ENCODE results near the gene METRNL. TPM values are rescaled to one million over a fixed set of nuclear protein-coding genes. Genes with fewer than 3 reads are reported as not detected.

The METRNL gene
- total RNA-seq, 4 donors from 2014 or later, result 25.0 to 44.4 (median 35.8) TPM

DNA sequence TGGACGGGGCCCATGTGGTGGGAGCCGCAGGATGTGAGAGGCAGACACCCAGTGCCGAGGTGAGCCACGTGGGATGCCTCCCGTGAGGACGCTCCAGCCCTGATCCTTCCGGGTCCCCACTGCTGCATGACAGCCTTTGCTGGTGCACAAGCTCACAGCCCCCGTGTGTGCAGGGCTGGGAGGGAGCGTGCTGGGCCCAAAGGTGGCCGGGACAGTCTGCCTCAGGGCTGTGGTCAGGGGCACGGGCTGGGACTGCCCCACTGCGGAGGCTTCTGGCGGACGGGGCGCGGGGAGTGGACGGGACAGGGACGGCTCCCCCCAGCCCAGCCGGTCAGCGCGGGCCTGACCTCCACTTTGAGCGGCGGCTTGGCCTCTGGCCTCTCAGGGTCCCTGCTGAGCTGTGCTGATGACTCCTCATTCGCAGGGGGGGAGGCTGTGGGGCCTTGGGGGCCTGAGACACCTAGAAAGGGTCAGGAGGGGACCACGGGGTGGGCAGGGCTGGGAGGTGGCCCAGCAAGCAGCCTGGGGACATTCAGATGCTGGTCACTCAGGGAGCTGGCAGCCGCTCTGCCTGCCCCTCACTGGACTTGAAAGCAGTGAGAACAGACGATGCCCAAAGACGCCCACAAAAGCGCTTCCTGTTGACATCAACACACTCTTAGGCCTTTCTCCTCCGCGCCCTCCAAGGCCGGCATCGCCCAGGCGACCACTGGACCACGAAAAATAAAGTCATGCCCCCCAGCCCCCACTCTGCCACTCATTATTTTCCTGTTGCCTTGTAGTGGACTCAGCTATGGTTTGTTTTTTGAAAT is 9.3 kb upstream of the METRNL start:
- Histone ChIP-seq H3K9me3 (no peaks in the 10 kb centered on the region), H3K27me3 (no peaks in the 10 kb centered on the region), H3K4me1 (no peaks in the 10 kb centered on the region), H3K4me3 (no peak overlapping the region), H3K27ac (no peak overlapping the region), H3K36me3 (no peaks in the 10 kb centered on the region)
- DNase-seq, result no peak
- TF ChIP-seq, protein P1, sequence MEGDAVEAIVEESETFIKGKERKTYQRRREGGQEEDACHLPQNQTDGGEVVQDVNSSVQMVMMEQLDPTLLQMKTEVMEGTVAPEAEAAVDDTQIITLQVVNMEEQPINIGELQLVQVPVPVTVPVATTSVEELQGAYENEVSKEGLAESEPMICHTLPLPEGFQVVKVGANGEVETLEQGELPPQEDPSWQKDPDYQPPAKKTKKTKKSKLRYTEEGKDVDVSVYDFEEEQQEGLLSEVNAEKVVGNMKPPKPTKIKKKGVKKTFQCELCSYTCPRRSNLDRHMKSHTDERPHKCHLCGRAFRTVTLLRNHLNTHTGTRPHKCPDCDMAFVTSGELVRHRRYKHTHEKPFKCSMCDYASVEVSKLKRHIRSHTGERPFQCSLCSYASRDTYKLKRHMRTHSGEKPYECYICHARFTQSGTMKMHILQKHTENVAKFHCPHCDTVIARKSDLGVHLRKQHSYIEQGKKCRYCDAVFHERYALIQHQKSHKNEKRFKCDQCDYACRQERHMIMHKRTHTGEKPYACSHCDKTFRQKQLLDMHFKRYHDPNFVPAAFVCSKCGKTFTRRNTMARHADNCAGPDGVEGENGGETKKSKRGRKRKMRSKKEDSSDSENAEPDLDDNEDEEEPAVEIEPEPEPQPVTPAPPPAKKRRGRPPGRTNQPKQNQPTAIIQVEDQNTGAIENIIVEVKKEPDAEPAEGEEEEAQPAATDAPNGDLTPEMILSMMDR (IDR thresholded peaks at IDR 0.05), result no peak
- no peak for TF ChIP-seq POLR2A (IDR thresholded peaks at IDR 0.05)
- intact Hi-C loops (cut with DNase I; ENCODE audit: low total_unique reads), result no loop called here

DNA sequence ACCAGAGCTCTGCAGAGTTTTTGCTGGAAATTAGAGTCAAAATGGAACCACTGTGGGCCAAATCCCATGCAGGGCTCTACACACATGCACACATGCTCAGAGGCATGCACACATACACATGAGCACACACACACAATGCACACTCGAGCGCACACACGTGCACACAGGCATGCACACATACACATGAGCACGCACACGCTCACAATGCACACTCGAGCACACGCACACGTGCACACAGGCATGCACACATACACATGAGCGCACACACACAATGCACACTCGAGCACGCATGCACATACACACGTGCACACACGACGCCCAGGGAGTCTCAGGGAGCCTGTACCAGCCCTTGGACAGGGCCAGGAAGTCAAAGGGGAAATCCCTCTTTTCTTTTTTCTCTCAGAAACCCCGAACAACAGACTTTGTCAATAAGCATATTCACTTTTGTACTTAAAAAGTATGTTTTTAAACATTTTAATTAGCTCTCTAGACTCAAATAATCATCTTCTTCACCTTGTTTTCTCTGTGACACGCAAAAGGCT is 8.5 kb upstream of the METRNL start:
- Histone ChIP-seq H3K27ac (no peak overlapping the region), H3K27me3 (no peaks in the 10 kb centered on the region), H3K4me3 (no peak overlapping the region), H3K36me3 (no peaks in the 10 kb centered on the region), H3K4me1 (no peaks in the 10 kb centered on the region), H3K9me3 (no peaks in the 10 kb centered on the region)
- TF ChIP-seq, protein P1 (IDR thresholded peaks at IDR 0.05), result no peak
- TF ChIP-seq POLR2A (IDR thresholded peaks at IDR 0.05), result no peak
- intact Hi-C loops (cut with DNase I; ENCODE audit: low total_unique reads), result no loop called here
- DNase-seq, result no peak

DNA sequence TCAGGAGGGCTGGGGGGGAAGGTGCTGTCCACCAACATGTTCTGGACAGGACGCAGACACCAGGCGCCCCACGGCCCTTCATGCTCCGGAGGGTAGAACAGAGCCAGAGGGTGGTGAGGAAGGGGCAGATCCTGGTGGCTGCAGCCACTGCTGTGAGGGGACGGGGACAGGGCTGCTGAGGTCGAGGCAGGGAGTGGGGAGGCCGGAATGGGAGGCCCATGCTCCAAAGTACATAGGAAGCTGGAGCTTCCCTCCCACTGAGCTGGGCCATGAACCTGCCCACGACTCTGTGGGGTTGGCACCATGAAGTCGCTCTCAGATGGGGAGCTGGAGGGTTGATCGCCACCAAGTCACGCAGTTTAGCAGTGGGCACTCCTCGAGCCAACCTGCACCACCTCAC is 8.0 kb upstream of the METRNL start:
- no peak overlapping the region for H3K27ac ChIP-seq
- no peak overlapping the region for H3K4me3 ChIP-seq
- H3K4me1 ChIP-seq, result no peaks in the 10 kb centered on the region
- DNase-seq, result no peak
- no peaks in the 10 kb centered on the region for H3K36me3 ChIP-seq
- H3K27me3 ChIP-seq, result no peaks in the 10 kb centered on the region
- no peak for TF ChIP-seq POLR2A (IDR thresholded peaks at IDR 0.05)
- TF ChIP-seq, protein P1 (IDR thresholded peaks at IDR 0.05), result no peak
- intact Hi-C loops (cut with DNase I; ENCODE audit: low total_unique reads), result no loop called here
- no peaks in the 10 kb centered on the region for H3K9me3 ChIP-seq

DNA sequence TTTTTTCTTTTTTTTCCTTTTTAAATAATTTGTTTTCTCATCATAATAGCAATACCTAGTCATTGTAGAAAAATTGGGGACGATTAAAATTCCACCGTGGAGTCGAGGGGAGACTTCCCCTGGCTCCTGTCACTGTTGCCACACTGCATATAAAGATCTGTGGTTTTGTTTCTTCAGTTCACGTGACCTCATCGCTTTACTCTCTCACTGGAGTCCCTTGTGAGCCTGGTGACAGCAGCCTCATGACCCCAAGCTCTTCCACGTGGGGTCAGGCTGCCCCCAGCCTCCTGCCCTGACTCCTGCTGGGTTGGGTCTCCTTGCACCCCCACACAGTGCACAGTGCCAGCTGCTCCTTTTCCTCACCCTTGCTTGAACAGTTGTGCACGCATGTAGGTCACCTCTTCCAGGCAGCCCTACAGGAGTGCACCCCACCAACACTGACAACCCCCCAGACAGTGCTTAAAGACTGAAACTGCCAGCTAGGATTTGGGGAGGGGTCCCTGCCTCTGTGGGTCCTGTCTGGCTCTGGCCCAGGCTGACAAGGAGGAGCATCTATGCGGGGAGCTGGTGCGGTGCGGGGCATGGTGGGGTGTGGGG is 7.3 kb upstream of the METRNL start:
- no peaks in the 10 kb centered on the region for H3K4me1 ChIP-seq
- intact Hi-C loops (cut with DNase I; ENCODE audit: low total_unique reads), result no loop called here
- H3K9me3 ChIP-seq, result no peaks in the 10 kb centered on the region
- TF ChIP-seq, protein P1 (IDR thresholded peaks at IDR 0.05), result no peak
- TF ChIP-seq POLR2A (IDR thresholded peaks at IDR 0.05), result no peak
- no peaks in the 10 kb centered on the region for H3K36me3 ChIP-seq
- no peak for DNase-seq
- H3K27me3 ChIP-seq, result no peaks in the 10 kb centered on the region
- H3K27ac ChIP-seq, result no peak overlapping the region
- no peak overlapping the region for H3K4me3 ChIP-seq

Measured in uterus (tissue), 4 donors.